K562 (cell line): Measurements from ENCODE around the gene UBAC2. TPM values are rescaled to one million over a fixed set of nuclear protein-coding genes. Genes with fewer than 3 reads are reported as not detected.

Experiments
- ATAC-seq: fragments of 200-7000 bp; cut with Tn5 transposase; 3 replicates; pipeline ENCODE4 v1.9.1; 2020; ENCODE audit warnings: moderate library complexity
- BruUV-seq: library from RNA; stranded (reverse); fragments of 400-500 nt; replicated peaks from 2 replicates; lab custom pipeline; 2021; lab: Mats Ljungman, UMichigan
- CTCF ChIA-PET: fragments of 300-600 bp; formaldehyde crosslinking; extraction: SDS; loops from one replicate; lab custom pipeline; 2021; ENCODE audit warnings: low intra/inter-chr PET ratio; lab: Yijun Ruan, JAX
- POLR2A ChIA-PET: fragments of 300-600, 350-650 bp; sonication (Branson Sonifier 250); formaldehyde crosslinking; extraction: SDS; loops from one replicate; lab custom pipeline; 2021; ENCODE audit warnings: antibody characterized with exemption, inconsistent platforms; lab: Yijun Ruan, JAX
- DNase-seq, 4 experiments: peaks; one replicate each; pipeline versions ENCODE4 v3.0.0 to v3.0.0-alpha.2; 2011 to 2018; ENCODE audit warnings: low spot score in 3 of 4, mixed read lengths in 3 of 4; ENCODE audit errors: extremely low read depth in 1 of 4
- FAIRE-seq: peaks from 2 replicates; lab custom pipeline; 2011; peaks lifted over from hg19 to GRCh38; lab: Jason Lieb, UNC
- H2AFZ ChIP-seq: 2 replicates; pipeline ENCODE4 v1.6.0; 2011; ENCODE audit warnings: low read depth, low read length, control low read depth, inconsistent platforms
- H3K27ac ChIP-seq: fragments of 200-600 bp; 3 replicates; pipeline ENCODE4 v1.8.0; 2011; ENCODE audit warnings: low read depth, mild to moderate bottlenecking, control low read depth, inconsistent platforms, low read length, moderate library complexity, mixed read lengths; ENCODE audit errors: extremely low read depth
- H3K27me3 ChIP-seq, 2 experiments: fragments of 300-600 bp in 1 of 2; 2 replicates in 1 of 2; 3 replicates in 1 of 2; pipeline versions ENCODE4 v1.6.0 to v1.8.0; 2011; ENCODE audit warnings: inconsistent platforms in 2 of 2, low read length in 2 of 2, mild to moderate bottlenecking in 1 of 2, mixed read lengths in 1 of 2, moderate library complexity in 1 of 2; ENCODE audit not compliant: control insufficient read depth in 2 of 2, insufficient read depth in 2 of 2
- H3K36me3 ChIP-seq: fragments of 300-600 bp; 3 replicates; pipeline ENCODE4 v1.8.0; 2011; ENCODE audit warnings: mild to moderate bottlenecking, low read length, inconsistent platforms; ENCODE audit not compliant: control insufficient read depth, insufficient read depth
- H3K4me1 ChIP-seq, 2 experiments: fragments of 200-600 bp in 1 of 2; replicated peaks in 1 of 2; 2 replicates in 1 of 2; 3 replicates in 1 of 2; pipeline versions ENCODE4 v1.5.1 to v1.8.0; 2011; ENCODE audit warnings: inconsistent platforms in 2 of 2, low read length in 2 of 2, mild to moderate bottlenecking in 1 of 2, mixed read lengths in 1 of 2, moderate library complexity in 1 of 2; ENCODE audit not compliant: control insufficient read depth in 2 of 2, insufficient read depth in 2 of 2
- H3K4me2 ChIP-seq: 2 replicates; pipeline ENCODE4 v1.6.1; 2011; ENCODE audit warnings: low read length, control low read depth, inconsistent platforms, mixed read lengths; ENCODE audit not compliant: insufficient read depth
- H3K4me3 ChIP-seq: fragments of 200-600 bp; sonication (generic), shearing (Covaris generic); 2 replicates; pipeline ENCODE4 v1.5.1; 2016; ENCODE audit warnings: control low read depth, inconsistent platforms
- H3K79me2 ChIP-seq: fragments of 200-600 bp; 3 replicates; pipeline ENCODE4 v1.8.0; 2011; ENCODE audit warnings: low read length, inconsistent platforms; ENCODE audit not compliant: control insufficient read depth, insufficient read depth
- H3K9ac ChIP-seq, 2 experiments: 2 replicates each; pipeline versions ENCODE4 v1.6.0 to v1.6.1; 2011; ENCODE audit warnings: low read depth in 2 of 2, low read length in 2 of 2, control low read depth in 1 of 2, inconsistent platforms in 1 of 2, mild to moderate bottlenecking in 1 of 2, mixed read lengths in 1 of 2; ENCODE audit not compliant: insufficient read depth in 1 of 2
- H3K9me1 ChIP-seq: one replicate; pipeline ENCODE4 v1.6.0; 2011; ENCODE audit warnings: inconsistent platforms, mild to moderate bottlenecking, low read length, moderate library complexity; ENCODE audit not compliant: control insufficient read depth, insufficient read depth
- H3K9me3 ChIP-seq: replicated peaks from 2 replicates; pipeline ENCODE4 v1.5.1; 2011; ENCODE audit warnings: low read depth, low read length, inconsistent platforms; ENCODE audit not compliant: control insufficient read depth, insufficient read depth
- H4K20me1 ChIP-seq: replicated peaks from 2 replicates; pipeline ENCODE4 v1.6.1; 2011; ENCODE audit warnings: low read length, inconsistent platforms, mixed read lengths; ENCODE audit not compliant: control insufficient read depth, insufficient read depth
- HINFP ChIP-seq: fragments of 450-650 bp; conservative IDR thresholded peaks from 2 replicates; pipeline ENCODE4 v1.6.1; 2016; ENCODE audit warnings: missing genetic modification characterization, low read depth, mild to moderate bottlenecking, control low read depth, missing compliant biosample characterization
- MEF2A ChIP-seq: IDR thresholded peaks from 2 replicates; pipeline ENCODE4 v1.6.1; 2011; ENCODE audit warnings: low read depth, mild to moderate bottlenecking, low read length, moderate library complexity; ENCODE audit not compliant: control insufficient read depth
- RBM14 ChIP-seq: fragments of 200-400 bp; formaldehyde crosslinking; IDR thresholded peaks from 2 replicates; pipeline ENCODE4 v1.6.1; 2018; ENCODE audit warnings: low read depth, mild to moderate bottlenecking, low read length, moderate library complexity, borderline replicate concordance; ENCODE audit not compliant: insufficient read depth
- ZNF253 ChIP-seq: fragments of 250-450 bp; sonication (Bioruptor Pico); conservative IDR thresholded peaks from 2 replicates; pipeline ENCODE4 v1.6.1; 2021; ENCODE audit warnings: mild to moderate bottlenecking
- WGBS: fragments of 100-300 bp; shearing (Covaris generic); methylation state at CpG from one replicate; pipeline ENCODE4 v1.1.6; 2016; ENCODE audit warnings: low coverage, mixed read lengths; ENCODE audit not compliant: insufficient coverage; ENCODE audit errors: missing lambda C conversion rate; 5-methylcytosine and 5-hydroxymethylcytosine counted together
- in situ Hi-C: fragments of 300-500 bp; cut with MboI; formaldehyde crosslinking; loops from 4 replicates; pipeline ENCODE4 v1.15.0; 2018; ENCODE audit warnings: inconsistent platforms, mixed read lengths
- intact Hi-C: fragments of 100-400 bp; cut with micrococcal nuclease; formaldehyde crosslinking; loops from 2 replicates; pipeline ENCODE4 v1.14.2; 2022
- polyA plus RNA-seq, 8 experiments: library from polyadenylated mRNA; depleted of rRNA in 4 of 8; stranded (reverse) in 5 of 8; unstranded in 3 of 8; fragments of >200 nt; fragmentation: Nextera tagmentation in 2 of 8; fragmentation: Illumina TruSeq in 1 of 8; extraction: Ambion mirVana in 2 of 8; extraction: Trizol in 1 of 8; gene quantifications; 2 replicates each; pipeline versions ENCODE4 v1.2.1 to v1.2.3, GENCODE V29; 2011 to 2014; ENCODE audit warnings: inconsistent platforms in 1 of 8, missing spikeins in 1 of 8
- total RNA-seq, 7 experiments: library from RNA; depleted of rRNA in 6 of 7; stranded (reverse); fragments of >200 nt in 6 of 7; fragmentation: Illumina TruSeq in 2 of 7; extraction: Trizol in 2 of 7; gene quantifications; 2 replicates each; pipeline versions ENCODE4 v1.2.1 to v1.2.3, GENCODE V29; 2011 to 2021; ENCODE audit warnings: low replicate concordance in 1 of 7

The UBAC2 gene
- total and polyA plus RNA-seq, 9 of the 15 experiments (the other 6 are each of a cell fraction or from before 2014, with no cell fraction given): 6.0 to 84.1 (median 32.3) TPM

GRCh38 chr13:99347911-99348451 lies 147.3 kb downstream of the UBAC2 start:
- no peak overlapping the region for H3K4me2 ChIP-seq
- no peak for DNase-seq
- TF ChIP-seq MEF2A (no peak), RBM14 (no peak), HINFP (tag) (no peak), ZNF253 (CRISPR knock-in tag) (no peak)
- ATAC-seq: no peak
- H3K36me3 ChIP-seq: peaks cover 37% of the 10 kb centered on the region; the same call in 2 of the 3 replicates
- WGBS: 87% methylated on average over 7 of the region's 8 CpGs
- no peak overlapping the region for H3K4me3 ChIP-seq
- intact Hi-C loops: no loop called here
- no peaks in the 10 kb centered on the region for H3K9me3 ChIP-seq
- H3K9ac ChIP-seq: no peak overlapping the region
- no peaks in the 10 kb centered on the region for H3K9me1 ChIP-seq
- no peaks in the 10 kb centered on the region; a peak in 1 of 5 replicates for H3K4me1 ChIP-seq
- no peaks in the 10 kb centered on the region for H3K27me3 ChIP-seq
- no peak overlapping the region for H2AFZ ChIP-seq
- no TSS peak for BruUV-seq
- in situ Hi-C loops: no loop called here
- no peak for FAIRE-seq
- CTCF ChIA-PET: no interaction called here
- POLR2A ChIA-PET: interaction anchor here (0.7 to 1.2 kb wide), 4 partner anchors 9 to 398 kb away, joined by 3 to 4 read pairs (median 3); no protein-coding TSS in a partner anchor
- no peaks in the 10 kb centered on the region; the same call in 1 of the 2 replicates for H4K20me1 ChIP-seq
- H3K27ac ChIP-seq: no peak overlapping the region
- H3K79me2 ChIP-seq: no peaks in the 10 kb centered on the region
